Retina (tissue), 1 donor: Measurements from ENCODE around the gene RRAS.
"Not testable (repeated sequence)": the region's sequence is repeated elsewhere in the genome, so short reads cannot be mapped to it uniquely, and the experiment has no call there.

Source experiments
- DNase-seq: peaks from one replicate; pipeline ENCODE4 v3.0.0-alpha.2; 2016

Gene RRAS

DNA sequence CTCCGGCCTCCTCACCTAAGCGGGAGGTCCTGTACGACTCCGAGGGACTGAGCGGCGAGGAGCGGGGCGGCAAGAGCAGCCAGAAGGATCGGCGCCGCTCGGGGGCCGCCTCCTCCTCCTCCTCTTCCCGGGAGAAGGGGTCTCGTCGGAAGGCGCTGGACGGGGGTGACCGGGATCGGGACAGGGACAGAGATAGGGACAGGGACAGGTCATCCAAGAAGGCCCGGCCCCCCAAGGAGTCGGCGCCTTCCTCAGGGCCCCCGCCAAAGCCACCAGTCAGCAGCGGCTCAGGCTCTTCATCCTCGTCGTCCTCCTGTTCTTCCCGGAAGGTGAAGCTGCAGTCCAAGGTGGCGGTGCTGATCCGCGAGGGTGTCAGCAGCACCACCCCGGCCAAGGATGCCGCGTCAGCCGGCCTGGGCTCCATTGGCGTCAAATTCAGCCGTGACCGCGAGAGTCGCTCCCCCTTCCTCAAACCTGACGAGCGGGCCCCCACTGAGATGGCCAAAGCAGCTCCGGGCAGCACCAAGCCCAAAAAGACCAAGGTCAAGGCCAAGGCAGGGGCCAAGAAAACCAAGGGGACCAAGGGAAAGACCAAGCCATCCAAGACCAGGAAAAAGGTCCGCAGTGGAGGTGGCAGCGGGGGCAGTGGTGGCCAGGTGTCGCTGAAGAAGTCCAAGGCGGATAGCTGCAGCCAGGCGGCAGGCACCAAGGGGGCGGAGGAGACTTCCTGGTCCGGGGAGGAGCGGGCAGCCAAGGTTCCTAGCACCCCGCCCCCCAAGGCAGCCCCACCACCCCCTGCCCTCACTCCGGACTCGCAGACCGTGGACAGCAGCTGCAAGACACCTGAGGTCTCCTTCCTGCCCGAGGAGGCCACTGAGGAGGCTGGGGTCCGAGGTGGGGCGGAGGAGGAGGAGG, 12.9 kb upstream of the RRAS start:
- DNase-seq = no peak

- DNase-seq = no peak
Observed at GRCh38 chr19:49651820-49652550, 12.0 kb upstream of the RRAS start.

DNA sequence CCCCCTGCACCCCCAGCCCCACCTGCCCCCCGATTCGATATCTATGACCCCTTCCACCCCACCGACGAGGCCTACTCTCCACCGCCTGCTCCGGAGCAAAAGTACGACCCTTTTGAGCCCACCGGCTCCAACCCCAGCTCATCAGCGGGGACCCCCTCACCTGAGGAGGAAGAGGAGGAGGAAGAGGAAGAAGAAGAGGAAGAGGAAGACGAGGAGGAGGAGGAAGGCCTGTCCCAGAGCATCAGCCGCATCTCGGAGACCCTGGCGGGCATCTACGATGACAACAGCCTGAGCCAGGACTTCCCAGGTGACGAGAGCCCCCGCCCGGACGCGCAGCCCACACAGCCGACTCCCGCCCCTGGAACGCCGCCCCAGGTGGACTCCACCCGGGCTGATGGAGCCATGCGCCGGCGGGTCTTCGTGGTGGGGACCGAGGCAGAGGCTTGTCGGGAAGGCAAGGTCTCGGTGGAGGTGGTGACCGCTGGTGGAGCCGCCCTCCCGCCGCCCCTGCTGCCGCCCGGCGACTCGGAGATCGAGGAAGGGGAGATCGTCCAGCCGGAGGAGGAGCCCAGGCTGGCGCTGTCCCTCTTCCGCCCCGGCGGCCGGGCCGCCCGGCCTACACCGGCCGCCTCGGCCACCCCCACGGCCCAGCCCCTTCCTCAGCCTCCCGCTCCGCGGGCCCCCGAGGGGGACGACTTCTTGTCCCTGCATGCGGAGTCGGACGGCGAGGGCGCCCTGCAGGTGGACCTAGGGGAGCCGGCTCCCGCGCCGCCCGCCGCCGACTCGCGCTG, 11.3 kb upstream of the RRAS start:
- no peak for DNase-seq

- DNase-seq = no peak
Observed at GRCh38 chr19:49646586-49646985, 6.6 kb upstream of the RRAS start.

DNA sequence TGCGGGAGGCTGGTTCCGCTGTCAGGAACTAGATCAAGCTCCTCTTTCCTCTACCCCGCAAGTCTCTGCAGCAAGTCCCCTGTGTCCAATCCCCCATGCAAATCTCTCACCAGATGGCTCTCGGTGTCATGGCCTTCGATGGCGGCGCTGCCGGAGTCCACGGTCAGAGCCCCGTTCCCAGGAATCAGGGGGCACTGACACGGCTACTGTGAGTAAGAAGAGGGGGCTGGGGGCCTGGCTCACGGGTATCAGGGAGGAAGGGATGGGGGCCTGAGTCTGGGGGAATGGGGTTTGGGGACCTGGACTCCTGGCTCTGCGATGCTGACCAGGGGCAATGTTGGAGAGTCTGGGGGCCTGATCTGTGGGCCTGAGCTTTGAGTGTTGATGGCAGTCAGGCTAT, 6.1 kb upstream of the RRAS start:
- DNase-seq = no peak

- no peak for DNase-seq
Observed at GRCh38 chr19:49645592-49645991, 5.6 kb upstream of the RRAS start.

GRCh38 chr19:49643466-49643865, 3.5 kb upstream of the RRAS start:
- no peak for DNase-seq

- no peak for DNase-seq
Observed at GRCh38 chr19:49642492-49643035, 2.6 kb upstream of the RRAS start.

- DNase-seq = peak; percentile 100
Observed at GRCh38 chr19:49641688-49642491, 1.9 kb upstream of the RRAS start, which contains the start of gene SCAF1. SCAF1 (plus strand) TSS chr19:49642209; CDS start chr19:49645027, 2,818 bp downstream.

GRCh38 chr19:49639401-49640112, 386 bp downstream of the RRAS start:
- DNase-seq = peak; percentile 52

DNA sequence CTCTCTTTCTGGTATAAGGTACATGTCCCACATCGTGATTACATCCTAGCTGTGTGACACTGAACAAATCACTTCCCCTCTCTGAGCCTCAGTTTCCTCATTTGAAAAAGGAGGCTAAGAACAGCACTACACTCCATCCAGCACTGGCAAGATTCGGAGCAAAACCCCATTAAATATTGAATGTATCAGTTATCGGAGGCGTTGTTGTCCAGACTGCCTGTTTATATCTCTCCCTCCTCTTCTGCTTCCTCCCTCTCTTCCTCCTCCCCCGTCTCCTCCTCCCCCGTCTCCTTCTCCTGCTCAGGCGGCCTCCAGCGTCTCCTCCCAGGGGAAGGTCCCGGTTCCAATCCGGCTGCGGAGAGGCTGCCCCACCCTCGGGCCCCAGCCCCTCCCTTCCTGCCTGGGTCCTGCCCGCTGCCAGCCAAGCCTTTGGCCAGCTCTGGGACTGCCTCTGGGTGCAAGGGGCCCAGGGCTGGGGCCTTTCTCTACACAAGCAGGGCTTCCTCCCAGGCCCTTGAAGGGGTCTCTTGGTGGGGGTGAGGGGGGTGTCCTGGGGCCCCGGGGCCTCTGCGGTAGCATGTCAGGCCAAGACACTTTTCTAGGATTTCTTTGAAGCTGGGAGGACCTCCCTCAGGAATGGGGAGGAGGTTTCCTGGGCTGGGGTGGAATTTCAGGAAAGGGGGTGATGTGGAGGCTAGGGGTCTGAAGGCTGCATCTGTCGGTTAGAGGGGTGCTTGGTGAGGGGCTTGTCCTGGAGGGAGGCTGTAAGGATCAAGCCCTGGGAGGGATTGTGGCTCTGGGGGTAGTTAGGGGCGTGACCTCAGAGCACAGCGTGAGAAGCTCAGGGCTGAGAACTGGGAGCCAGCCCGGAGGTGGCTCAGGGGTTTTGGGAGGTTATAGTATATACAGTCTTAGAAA, 1.9 kb downstream of the RRAS start:
- DNase-seq = peak; percentile 35

DNA sequence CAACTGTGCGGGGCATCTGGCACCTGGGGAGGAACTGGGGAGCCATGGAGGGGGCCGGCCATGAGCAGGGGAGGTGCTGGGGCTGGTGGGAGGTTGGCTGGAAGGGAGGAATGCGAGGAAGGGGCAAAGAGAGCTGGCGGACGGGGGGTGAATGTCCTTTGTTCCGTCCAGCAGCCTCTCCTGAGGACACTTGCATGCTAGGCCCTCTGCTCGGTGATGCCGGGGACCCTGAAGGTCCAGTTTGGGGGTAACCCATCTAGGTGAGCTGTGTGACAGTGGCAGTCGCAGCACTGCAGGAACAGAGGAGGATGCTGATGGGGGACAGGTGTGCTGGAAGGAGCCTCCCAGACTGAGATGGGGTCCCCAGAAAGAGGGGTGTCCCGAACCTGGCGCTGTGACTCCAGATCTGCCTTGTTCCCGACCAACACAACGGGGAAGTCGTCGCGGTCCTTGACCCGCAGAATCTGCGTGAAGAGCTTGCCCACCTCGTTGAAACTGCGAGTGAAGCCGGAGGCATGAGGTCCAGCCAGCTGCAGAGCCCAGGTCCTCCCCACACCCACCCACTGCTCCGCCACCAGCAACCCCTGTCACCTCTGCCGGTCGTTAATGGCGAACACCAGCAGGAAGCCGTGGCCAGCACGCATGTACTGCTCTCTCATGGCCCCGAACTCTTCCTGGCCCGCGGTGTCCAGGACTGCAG, 3.6 kb downstream of the RRAS start:
- DNase-seq = no peak

- peak; percentile 43 for DNase-seq
Observed at GRCh38 chr19:49635530-49636232, 4.3 kb downstream of the RRAS start.

- DNase-seq = not testable (repeated sequence)
Observed at GRCh38 chr19:49633273-49633672, 6.7 kb downstream of the RRAS start.

DNA sequence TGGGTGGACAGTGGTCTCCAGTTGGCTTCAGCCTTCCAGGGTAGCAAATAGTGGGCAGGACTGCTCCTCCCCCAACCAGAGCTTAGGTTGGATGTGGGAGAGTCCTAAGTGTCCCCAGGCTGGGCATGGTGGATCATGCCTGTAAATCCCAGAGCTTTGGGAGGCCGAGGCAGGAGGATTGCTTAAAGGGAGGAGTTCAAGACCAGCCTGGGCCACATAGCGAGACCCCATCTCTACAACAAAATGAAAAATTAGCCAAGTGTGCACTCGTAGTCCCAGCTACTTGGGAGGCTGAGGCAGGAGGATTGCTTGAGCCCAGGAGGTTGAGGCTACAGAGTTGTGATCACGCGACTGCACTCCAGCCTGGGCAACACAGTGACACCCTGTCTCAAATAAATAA, 7.4 kb downstream of the RRAS start:
- DNase-seq = no peak

DNA sequence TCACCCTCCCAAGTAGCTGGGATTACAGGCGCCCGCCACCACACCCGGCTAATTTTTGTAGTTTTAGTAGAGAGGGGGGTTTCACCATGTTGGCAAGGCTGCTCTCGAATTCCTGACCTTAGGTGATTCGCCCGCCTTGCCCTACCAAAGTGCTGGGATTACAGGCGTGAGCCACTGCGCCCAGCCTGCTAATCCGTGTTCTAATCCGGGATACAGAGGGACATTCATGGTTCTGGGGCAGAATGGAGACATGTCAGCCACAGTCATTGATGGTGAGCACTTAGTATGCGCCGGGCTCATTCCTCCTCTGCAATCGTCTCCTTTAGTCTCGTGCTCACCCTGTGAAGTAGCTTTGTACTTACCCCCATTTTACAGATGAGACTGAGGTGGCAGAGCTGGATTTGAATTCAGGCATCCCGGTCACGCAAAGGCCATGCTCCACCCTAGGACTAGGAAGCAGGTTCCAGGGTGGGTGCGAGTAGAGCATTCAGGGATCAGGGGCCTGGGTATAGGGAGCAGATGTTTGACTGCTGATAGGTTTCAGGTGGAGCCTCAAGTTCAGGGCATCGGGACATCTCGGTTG, 8.2 kb downstream of the RRAS start:
- DNase-seq = no peak

- no peak for DNase-seq
Observed at GRCh38 chr19:49631014-49631588, 8.8 kb downstream of the RRAS start.

- DNase-seq = no peak
Observed at GRCh38 chr19:49629659-49630058, 10.3 kb downstream of the RRAS start.
